DND-41 (cell line): Measurements from ENCODE around the gene CAPN2.
A peak's percentile ranks its signal among the peaks of the same experiment; 100 is the strongest.

Experiments used
- ATAC-seq: fragments of 200-7000 bp; cut with Tn5 transposase; 3 replicates; pipeline ENCODE4 v1.9.1; 2021; ENCODE audit warnings: low read depth; ENCODE audit not compliant: insufficient read depth
- DNase-seq: peaks from one replicate; pipeline ENCODE4 v3.0.0-alpha.2; 2020
- H2AFZ ChIP-seq: 2 replicates; pipeline ENCODE4 v1.6.0; 2012; ENCODE audit warnings: low read depth, low read length
- H3K27ac ChIP-seq: 2 replicates; pipeline ENCODE4 v1.5.1; 2012; ENCODE audit warnings: low read length, inconsistent platforms
- H3K27me3 ChIP-seq: fragments of 200-600 bp; sonication (generic); 2 replicates; pipeline ENCODE4 v1.6.0; 2012; ENCODE audit warnings: low read length, mild to moderate bottlenecking, inconsistent platforms; ENCODE audit not compliant: insufficient read depth, poor library complexity
- H3K36me3 ChIP-seq: 2 replicates; pipeline ENCODE4 v1.5.1; 2012; ENCODE audit warnings: low read length, inconsistent platforms; ENCODE audit not compliant: insufficient read depth
- H3K4me1 ChIP-seq: 2 replicates; pipeline ENCODE4 v1.5.1; 2012; ENCODE audit warnings: mild to moderate bottlenecking, low read length; ENCODE audit not compliant: insufficient read depth
- H3K4me2 ChIP-seq: 2 replicates; pipeline ENCODE4 v1.6.0; 2012; ENCODE audit warnings: mild to moderate bottlenecking, moderate library complexity, low read length, inconsistent platforms; ENCODE audit not compliant: insufficient read depth
- H3K4me3 ChIP-seq, 2 experiments: fragments of 200-600 bp in 1 of 2; shearing (Covaris generic) in 1 of 2; 2 replicates each; pipeline ENCODE4 v1.5.1; 2012 to 2016; ENCODE audit warnings: inconsistent platforms in 2 of 2, low read length in 2 of 2, mild to moderate bottlenecking in 2 of 2, low read depth in 1 of 2, moderate library complexity in 1 of 2
- H3K79me2 ChIP-seq: 2 replicates; pipeline ENCODE4 v1.6.0; 2012; ENCODE audit warnings: low read length, inconsistent platforms; ENCODE audit not compliant: insufficient read depth
- H3K9ac ChIP-seq: 2 replicates; pipeline ENCODE4 v1.6.0; 2012; ENCODE audit warnings: low read depth, mild to moderate bottlenecking, inconsistent platforms, low read length, moderate library complexity
- H3K9me3 ChIP-seq: 2 replicates; pipeline ENCODE4 v1.5.1; 2012; ENCODE audit warnings: low read length, moderate library complexity, mild to moderate bottlenecking, inconsistent platforms; ENCODE audit not compliant: insufficient read depth, severe bottlenecking
- H4K20me1 ChIP-seq: 2 replicates; pipeline ENCODE4 v1.6.0; 2012; ENCODE audit warnings: low read length; ENCODE audit not compliant: insufficient read depth
- EZH2 ChIP-seq: IDR thresholded peaks from 3 replicates; pipeline ENCODE4 v1.6.1; 2012; ENCODE audit warnings: borderline replicate concordance, low read depth, mild to moderate bottlenecking, moderate library complexity, low read length, inconsistent platforms; ENCODE audit not compliant: severe bottlenecking
- TF ChIP-seq, protein P1 (sequence below): IDR thresholded peaks from 2 replicates; pipeline ENCODE4 v1.5.1; 2012; ENCODE audit warnings: borderline replicate concordance, low read length, moderate library complexity, mild to moderate bottlenecking; ENCODE audit not compliant: poor library complexity, severe bottlenecking; ENCODE audit errors: extremely low read depth

The CAPN2 gene

DNA sequence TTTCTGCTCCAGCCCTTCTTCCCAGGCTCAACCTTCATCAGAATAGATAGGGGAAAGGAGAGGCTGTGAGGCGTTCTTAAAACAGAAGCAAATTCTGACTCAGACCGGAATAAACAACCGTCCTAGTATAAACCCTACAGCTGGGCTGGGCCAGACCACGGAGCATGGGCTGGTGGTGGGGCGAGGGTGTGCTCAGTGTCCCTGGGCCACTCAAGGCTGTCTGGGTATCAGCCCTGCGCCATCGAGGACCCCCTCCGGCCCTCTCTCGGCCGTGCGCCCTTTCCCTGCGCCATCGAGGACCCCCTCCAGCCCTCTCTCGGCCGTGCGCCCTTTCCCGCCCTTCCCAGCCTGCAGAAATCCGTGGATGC is 36.0 kb downstream of the CAPN2 start:
- Histone ChIP-seq H3K27me3 (no peaks in the 10 kb centered on the region), H3K79me2 (no peaks in the 10 kb centered on the region), H2AFZ (no peak overlapping the region), H3K9me3 (no peaks in the 10 kb centered on the region), H3K27ac (no peak overlapping the region), H4K20me1 (no peaks in the 10 kb centered on the region), H3K36me3 (no peaks in the 10 kb centered on the region), H3K4me2 (no peak overlapping the region), H3K9ac (no peak overlapping the region), H3K4me1 (peaks cover 4% of the 10 kb centered on the region), H3K4me3 (no peak overlapping the region)
- TF ChIP-seq EZH2: no peak
- TF ChIP-seq, protein P1, sequence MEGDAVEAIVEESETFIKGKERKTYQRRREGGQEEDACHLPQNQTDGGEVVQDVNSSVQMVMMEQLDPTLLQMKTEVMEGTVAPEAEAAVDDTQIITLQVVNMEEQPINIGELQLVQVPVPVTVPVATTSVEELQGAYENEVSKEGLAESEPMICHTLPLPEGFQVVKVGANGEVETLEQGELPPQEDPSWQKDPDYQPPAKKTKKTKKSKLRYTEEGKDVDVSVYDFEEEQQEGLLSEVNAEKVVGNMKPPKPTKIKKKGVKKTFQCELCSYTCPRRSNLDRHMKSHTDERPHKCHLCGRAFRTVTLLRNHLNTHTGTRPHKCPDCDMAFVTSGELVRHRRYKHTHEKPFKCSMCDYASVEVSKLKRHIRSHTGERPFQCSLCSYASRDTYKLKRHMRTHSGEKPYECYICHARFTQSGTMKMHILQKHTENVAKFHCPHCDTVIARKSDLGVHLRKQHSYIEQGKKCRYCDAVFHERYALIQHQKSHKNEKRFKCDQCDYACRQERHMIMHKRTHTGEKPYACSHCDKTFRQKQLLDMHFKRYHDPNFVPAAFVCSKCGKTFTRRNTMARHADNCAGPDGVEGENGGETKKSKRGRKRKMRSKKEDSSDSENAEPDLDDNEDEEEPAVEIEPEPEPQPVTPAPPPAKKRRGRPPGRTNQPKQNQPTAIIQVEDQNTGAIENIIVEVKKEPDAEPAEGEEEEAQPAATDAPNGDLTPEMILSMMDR: no peak
- DNase-seq: no peak
- ATAC-seq: no peak

DNA sequence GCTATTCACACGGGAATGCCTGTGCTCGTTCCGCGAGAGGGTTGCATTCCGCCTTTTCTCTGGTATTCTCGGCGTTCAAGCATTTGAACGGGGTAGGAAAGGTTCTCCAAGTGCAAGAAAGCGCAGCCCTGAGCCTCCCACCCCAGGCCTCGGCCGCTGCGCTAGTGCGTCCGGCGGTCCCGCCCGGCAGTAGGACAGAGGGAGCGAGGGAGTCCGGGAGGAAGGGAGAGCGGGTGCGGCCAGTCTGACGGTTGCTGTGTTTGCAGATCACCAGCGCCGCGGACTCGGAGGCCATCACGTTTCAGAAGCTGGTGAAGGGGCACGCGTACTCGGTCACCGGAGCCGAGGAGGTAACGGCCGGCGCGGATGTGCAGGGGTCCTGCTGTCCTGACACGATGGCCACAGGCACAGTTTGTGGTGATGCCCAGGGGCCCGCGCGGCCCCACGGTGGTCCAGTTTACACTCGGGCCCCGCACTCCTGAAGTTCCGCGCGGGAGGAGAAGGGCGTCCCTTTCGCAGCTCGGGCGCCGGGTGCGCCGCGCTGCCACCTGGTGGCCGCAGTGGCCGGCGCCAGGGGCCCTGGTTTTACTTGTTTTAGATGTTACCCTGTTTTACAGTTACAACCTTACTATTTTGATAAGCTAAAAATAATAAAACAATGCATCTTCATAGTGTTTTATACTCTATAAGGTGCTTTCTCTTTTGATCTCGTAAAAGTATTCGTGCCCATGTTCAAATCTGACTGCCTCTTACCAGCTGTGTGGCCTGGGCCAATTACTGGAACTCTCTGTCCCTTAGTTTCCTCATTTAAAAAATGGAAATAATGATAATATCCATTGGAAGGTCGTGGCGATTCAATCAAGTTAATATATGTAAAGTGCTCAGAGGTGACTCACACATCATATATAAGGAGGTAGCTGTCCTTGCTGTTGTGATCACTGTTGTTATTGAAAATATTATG is 36.7 kb downstream of the CAPN2 start:
- Histone ChIP-seq H2AFZ (peak overlapping the region; percentile 71), H3K4me3 (peak overlapping the region in 1 of 2 experiments; percentile 46; a peak in 2 of 4 replicates), H3K36me3 (no peaks in the 10 kb centered on the region), H3K27ac (no peak overlapping the region), H3K79me2 (no peaks in the 10 kb centered on the region), H4K20me1 (no peaks in the 10 kb centered on the region), H3K9ac (no peak overlapping the region), H3K9me3 (no peaks in the 10 kb centered on the region), H3K4me2 (peak overlapping the region; percentile 65), H3K27me3 (no peaks in the 10 kb centered on the region), H3K4me1 (peaks cover 4% of the 10 kb centered on the region)
- DNase-seq (peak; percentile 49), ATAC-seq (peak; percentile 90)
- no peak for TF ChIP-seq EZH2
- TF ChIP-seq, protein P1: peak; percentile 83

DNA sequence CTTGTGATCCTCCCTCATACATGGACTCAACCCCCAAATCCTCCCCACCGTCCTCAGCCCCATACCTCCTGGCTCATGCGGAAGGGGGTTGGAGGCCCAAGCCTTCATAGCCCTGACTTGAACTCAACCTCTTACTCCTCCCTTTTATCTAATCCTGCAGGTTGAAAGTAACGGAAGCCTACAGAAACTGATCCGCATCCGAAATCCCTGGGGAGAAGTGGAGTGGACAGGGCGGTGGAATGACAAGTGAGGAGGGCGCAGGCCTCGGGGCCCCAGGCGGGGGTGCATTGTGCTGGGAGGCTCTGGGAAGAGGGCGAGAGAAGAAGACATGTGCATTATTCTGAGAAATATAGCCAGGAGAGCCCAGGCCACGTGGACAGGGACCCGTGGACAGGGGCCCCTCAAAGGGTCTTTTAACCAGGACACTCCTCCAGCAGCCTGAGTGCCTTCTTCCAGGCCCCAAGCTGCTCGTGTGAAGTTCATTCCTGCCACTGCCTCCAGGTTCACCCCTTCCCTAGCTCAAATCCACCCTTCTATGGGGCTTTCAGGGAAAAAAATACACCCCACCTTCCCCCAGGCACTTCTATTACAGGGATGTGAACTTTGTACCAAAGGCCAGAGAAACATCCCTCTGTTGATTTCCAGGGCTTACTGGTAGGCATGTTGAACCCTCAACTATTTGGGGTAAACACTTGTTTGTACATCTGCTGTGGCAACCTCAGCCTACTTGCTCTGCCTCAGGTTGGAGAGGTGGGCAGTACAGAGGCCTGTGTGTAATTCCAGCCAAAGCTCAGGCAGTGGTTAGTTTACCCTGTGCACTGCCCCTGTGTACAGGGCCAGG is 38.6 kb downstream of the CAPN2 start:
- H3K36me3 ChIP-seq: no peaks in the 10 kb centered on the region
- H4K20me1 ChIP-seq: no peaks in the 10 kb centered on the region
- H3K4me1 ChIP-seq: peaks cover 4% of the 10 kb centered on the region
- H3K79me2 ChIP-seq: no peaks in the 10 kb centered on the region
- no peaks in the 10 kb centered on the region for H3K27me3 ChIP-seq
- TF ChIP-seq, protein P1: no peak
- no peak for TF ChIP-seq EZH2
- no peak overlapping the region for H3K4me3 ChIP-seq
- no peak overlapping the region for H3K4me2 ChIP-seq
- H3K9ac ChIP-seq: no peak overlapping the region
- DNase-seq: no peak
- no peak for ATAC-seq
- no peak overlapping the region for H2AFZ ChIP-seq
- H3K27ac ChIP-seq: no peak overlapping the region
- no peaks in the 10 kb centered on the region for H3K9me3 ChIP-seq
